Endothelial cell of umbilical vein (primary cell): ENCODE measurements around the gene METTL9.
"Not testable (repeated sequence)": the region's sequence is repeated elsewhere in the genome, so short reads cannot be mapped to it uniquely, and the experiment has no call there.

Source experiments
- CTCF ChIP-seq, 2 donors: IDR thresholded peaks; 1 replicate in 1 of 2; 2 replicates in 1 of 2; pipeline ENCODE4 v1.5.1; 2011; ENCODE audit warnings: low read length in 2 of 2, mild to moderate bottlenecking in 2 of 2, moderate library complexity in 2 of 2, control low read depth in 1 of 2, inconsistent platforms in 1 of 2, low read depth in 1 of 2; ENCODE audit not compliant: insufficient read depth in 1 of 2; ENCODE audit errors: extremely low read depth in 1 of 2
- EZH2 ChIP-seq: IDR thresholded peaks from 2 replicates; pipeline ENCODE4 v1.6.1; 2012; ENCODE audit warnings: borderline replicate concordance, low read depth, mild to moderate bottlenecking, moderate library complexity, low read length, inconsistent platforms; ENCODE audit not compliant: severe bottlenecking
- JUN ChIP-seq: IDR thresholded peaks from 2 replicates; pipeline ENCODE4 v1.6.1; 2011; ENCODE audit warnings: borderline replicate concordance, low read depth; ENCODE audit not compliant: insufficient read length, insufficient read depth
- MAX ChIP-seq: IDR thresholded peaks from 2 replicates; pipeline ENCODE4 v1.6.1; 2011; ENCODE audit not compliant: insufficient read depth, insufficient read length
- POLR2A ChIP-seq: IDR thresholded peaks from 2 replicates; pipeline ENCODE4 v1.6.1; 2012; ENCODE audit warnings: low read depth, mild to moderate bottlenecking, control low read depth, low read length
- POLR2AphosphoS5 ChIP-seq: IDR thresholded peaks from 2 replicates; pipeline ENCODE4 v1.6.1; 2012; ENCODE audit warnings: low read depth, mild to moderate bottlenecking, control low read depth, low read length, moderate library complexity; ENCODE audit not compliant: insufficient read depth

- not testable (repeated sequence) for TF ChIP-seq POLR2A; CTCF (IDR thresholded peaks at IDR 0.05; ENCODE audit: extremely low read depth in 1 of 2, insufficient read depth in 1 of 2, low read depth in 1 of 2, low read length in 2 of 2); EZH2; POLR2AphosphoS5; MAX; JUN
These were observed 91.6 kb downstream of the METTL9 start for GRCh38 chr16:21690967-21691366.
